ENCODE results near the gene USP49. TPM values are rescaled to one million over a fixed set of nuclear protein-coding genes. Genes with fewer than 3 reads are reported as not detected.

USP49 gene
- total RNA-seq (2022; extraction: Qiagen RNA extraction; ENCODE audit: low read depth): 1.1 to 1.9 TPM (median 1.5 TPM) in 5 replicates

GRCh38 chr6:41895300-41896233, at the start of gene USP49:
TSS of gene USP49 (minus strand) at chr6:41895375. CDS start at chr6:41806983, 88,392 bp downstream.

DNA sequence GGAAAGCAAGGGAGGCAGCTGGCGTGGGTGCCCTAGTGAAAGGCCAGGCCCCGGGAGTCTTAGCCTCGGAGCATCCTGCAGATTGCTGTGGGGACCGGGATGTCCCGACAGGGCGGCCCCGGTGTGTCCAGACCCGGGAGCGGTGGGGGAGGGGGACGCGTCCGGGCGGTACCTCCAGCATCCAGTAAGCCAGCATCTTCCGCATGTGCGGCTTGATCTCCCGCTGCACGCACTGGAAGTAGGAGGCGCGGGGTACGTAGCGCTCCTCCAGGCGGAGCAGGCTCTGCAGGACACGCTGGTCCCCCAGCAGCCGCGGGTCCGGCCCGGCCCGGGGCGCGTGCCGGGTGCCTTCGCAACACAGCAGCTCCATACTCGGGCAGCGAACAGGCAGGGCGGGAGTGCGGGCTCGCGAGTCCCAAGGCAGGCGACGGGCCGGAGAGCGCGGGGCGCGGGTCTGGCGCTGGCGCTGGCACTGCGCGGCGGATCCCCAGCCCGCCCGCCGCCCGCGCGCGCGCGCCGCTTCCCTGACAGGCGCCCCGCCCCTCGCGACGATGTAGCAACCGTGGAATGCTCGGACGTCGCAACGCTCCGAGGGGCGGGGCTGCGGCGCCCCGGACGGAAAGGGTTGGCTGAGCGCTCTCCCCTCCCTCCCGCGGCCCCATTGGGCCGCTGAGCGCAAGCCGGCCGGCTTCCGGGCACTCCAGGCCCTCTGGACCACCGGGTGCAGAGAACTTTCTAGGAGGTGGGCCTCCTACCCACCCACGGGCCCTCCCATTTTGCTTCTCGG, 46.3 kb upstream of the USP49 start, which contains the start of gene CCND3:
TSS of gene CCND3 (minus strand) at position 529 of the 787 bp plus-strand sequence. CDS start at position 370, 159 bp downstream.

DNA sequence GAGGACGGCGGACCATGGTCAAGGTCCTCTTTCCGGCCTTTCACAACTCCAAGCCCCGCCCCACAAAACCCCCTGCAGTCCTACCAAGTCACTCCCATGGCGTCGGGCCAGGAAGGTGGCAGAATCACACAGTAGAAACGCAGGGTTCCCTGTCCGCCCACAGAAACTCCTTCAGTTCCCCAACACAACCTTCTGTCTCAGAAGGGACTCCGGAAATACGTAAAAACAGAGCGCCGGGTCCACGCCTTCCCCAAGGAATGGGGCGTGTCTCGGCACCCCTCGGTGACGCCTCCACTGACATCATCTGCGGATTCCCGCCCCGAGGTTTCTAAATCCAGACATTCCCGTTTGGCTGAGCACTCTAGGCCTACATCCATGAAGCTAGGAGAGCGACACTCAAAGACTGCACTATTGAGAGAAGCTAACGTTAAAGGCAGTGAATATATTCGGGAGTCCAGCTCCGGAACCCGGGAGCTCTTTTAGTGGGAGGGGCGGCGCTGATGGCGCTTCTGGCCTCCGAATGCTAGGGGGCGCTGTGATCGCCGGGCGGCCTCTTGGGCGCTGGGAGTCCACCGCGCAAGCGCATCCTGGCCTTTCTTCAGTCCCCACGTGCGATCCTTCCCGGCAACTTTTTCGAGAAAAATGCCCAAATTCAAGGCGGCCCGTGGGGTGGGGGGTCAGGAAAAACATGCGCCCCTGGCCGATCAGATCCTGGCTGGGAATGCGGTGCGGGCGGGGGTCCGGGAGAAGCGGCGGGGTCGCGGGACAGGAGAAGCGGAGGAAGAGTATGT, 25.9 kb upstream of the USP49 start, which contains the start of the genes BYSL and MED20:
TSS of gene BYSL (plus strand) at position 579 of the 791 bp plus-strand sequence. CDS start at position 643, 64 bp downstream.
TSS of gene MED20 (minus strand) at position 219 of the 791 bp plus-strand sequence. CDS start at position 98, 121 bp downstream.

DNA sequence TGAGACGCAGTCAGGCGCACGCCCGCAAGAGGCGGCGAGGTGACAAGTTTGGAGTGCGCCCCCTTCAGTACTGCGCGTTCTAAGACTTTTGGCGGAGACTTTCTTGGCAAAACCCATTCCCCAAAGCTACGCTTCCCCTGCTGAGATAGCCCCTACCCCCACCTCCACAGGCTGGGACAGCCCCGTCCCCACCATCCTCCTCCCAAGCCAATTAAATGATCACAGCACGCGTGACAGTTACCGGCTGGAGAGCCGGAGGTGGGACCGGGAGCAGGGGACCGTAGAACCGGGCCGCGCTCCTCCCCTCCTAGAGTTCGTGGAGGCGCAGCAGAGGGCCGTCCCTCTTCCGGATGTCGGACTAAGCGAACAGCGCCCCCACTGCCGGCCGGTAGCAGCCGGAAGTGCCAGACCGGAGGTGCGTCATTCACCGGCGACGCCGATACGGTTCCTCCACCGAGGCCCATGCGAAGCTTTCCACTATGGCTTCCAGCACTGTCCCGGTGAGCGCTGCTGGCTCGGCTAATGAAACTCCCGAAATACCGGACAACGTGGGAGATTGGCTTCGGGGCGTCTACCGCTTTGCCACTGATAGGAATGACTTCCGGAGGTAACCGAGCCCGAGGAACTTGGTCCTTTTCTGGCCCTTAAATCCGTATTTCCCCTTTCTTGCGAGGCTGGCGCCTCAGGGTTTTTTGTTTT, 107.8 kb downstream of the USP49 start, which contains the start of gene TOMM6:
TSS of gene TOMM6 (plus strand) at position 476 of the 699 bp plus-strand sequence. CDS start at position 480, 4 bp downstream.

DNA sequence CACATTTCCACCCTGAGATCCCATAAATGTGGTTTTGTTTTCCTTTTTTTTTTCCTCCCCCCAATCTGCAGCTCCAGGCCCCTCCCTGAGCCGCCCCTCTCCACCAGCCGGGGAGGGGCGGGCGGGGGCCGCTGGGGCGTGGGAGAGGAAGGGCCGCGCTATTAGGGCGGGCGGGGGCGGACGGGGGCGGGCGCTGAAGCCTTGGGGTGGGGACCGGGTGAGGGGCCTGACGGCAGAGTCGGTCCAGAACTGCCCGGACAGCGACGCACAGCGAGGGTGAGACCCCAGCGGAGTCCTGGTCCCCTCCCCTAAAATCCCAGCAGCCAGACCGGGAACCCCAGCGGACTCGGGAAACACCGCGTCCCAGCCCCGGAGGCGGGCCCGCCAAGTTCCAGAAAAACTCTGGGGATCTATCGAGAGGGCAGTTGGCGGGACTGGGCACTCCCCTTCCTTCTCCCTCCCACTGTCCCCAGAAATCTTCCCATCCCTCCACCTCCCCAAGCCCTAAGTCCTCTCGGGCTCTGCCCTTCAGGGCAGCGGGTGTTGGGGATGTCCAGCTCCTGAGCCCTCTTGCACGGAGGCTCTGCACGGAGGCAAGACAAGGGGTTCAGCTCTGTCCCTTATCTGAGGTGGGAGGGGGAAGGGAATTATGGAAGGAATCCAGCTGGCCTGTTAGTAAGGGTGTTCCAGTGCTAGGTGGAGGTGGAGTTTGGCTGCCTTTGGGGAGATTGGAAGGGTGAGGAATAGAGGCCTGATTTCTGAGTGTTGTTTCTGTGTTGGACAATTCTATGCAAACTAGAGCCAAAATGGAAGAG, 114.4 kb downstream of the USP49 start, which contains the start of gene PRICKLE4:
TSS of gene PRICKLE4 (plus strand) at position 232 of the 815 bp plus-strand sequence. CDS start 2,692 bp downstream, outside the sequence.

GRCh38 chr6:41779788-41780550, 115.2 kb downstream of the USP49 start, which contains the start of gene FRS3:
TSS of gene FRS3 (minus strand) at chr6:41779900. CDS start at chr6:41776987, 2,913 bp downstream.

GRCh38 chr6:41747256-41748101, 147.7 kb downstream of the USP49 start, which contains the start of gene PGC:
TSS of gene PGC (minus strand) at chr6:41747397. CDS start at chr6:41747334, 63 bp downstream.

Other genes starting within 250 kb of the USP49 start
- 4.3 to 6.1 TPM (median 5.5 TPM) in 5 replicates for gene TFEB, start 159.8 kb downstream of the USP49 start, total RNA-seq (2022; extraction: Qiagen RNA extraction; ENCODE audit: low read depth)
- not detected in 5 replicates for gene PGC, start 148.0 kb downstream of the USP49 start, total RNA-seq (2022; extraction: Qiagen RNA extraction; ENCODE audit: low read depth)
- 1.9 to 2.7 TPM (median 2.5 TPM) in 5 replicates for gene FRS3, start 115.5 kb downstream of the USP49 start, total RNA-seq (2022; extraction: Qiagen RNA extraction; ENCODE audit: low read depth)
- gene PRICKLE4, start 114.6 kb downstream of the USP49 start, total RNA-seq (2022; extraction: Qiagen RNA extraction; ENCODE audit: low read depth): 0.23 to 0.85 TPM (median 0.60 TPM) in 4 of 5 replicates, not detected in the other
- 274 to 318 TPM (median 309 TPM) in 5 replicates for gene TOMM6, start 107.7 kb downstream of the USP49 start, total RNA-seq (2022; extraction: Qiagen RNA extraction; ENCODE audit: low read depth)
- gene MED20, start 25.8 kb upstream of the USP49 start, total RNA-seq (2022; extraction: Qiagen RNA extraction; ENCODE audit: low read depth): 13.6 to 15.5 TPM (median 15.0 TPM) in 5 replicates
- 41.1 to 49.0 TPM (median 42.6 TPM) in 5 replicates for gene BYSL, start 26.1 kb upstream of the USP49 start, total RNA-seq (2022; extraction: Qiagen RNA extraction; ENCODE audit: low read depth)
- gene CCND3, start 46.4 kb upstream of the USP49 start, total RNA-seq (2022; extraction: Qiagen RNA extraction; ENCODE audit: low read depth): 159 to 199 TPM (median 189 TPM) in 5 replicates
- 12.7 to 13.5 TPM (median 13.1 TPM) in 5 replicates for gene TAF8, start 155.1 kb upstream of the USP49 start, total RNA-seq (2022; extraction: Qiagen RNA extraction; ENCODE audit: low read depth)
- 1.1 to 1.3 TPM (median 1.3 TPM) in 5 replicates for gene C6orf132, start 247.2 kb upstream of the USP49 start, total RNA-seq (2022; extraction: Qiagen RNA extraction; ENCODE audit: low read depth)

Measured in A549 treated with DMSO at 1 μM for 4 hours (cell line).